ENCODE results near the gene CLDN24.

DNA sequence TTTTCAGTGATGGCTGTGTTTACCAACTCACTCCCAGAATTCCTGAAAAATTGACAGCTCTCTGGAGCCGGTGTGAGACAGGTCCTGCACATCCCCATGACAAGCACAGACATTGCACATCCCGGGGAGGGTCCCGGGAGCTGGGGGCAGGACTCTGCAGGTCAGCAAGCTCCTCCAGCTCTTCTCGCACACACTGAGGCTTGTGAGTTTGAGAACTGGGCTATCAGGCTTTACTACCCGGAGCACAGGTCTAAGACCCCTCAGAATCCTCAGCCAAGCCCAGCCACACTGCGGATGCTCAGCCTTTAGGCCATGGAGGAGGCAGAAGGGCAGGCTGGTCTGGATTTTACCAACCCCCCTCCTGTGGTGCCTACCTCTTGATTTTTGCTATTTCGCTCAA, 5.6 kb upstream of the CLDN24 start:
- no peak for TF ChIP-seq POLR2AphosphoS5 (IDR thresholded peaks at IDR 0.05)
- TF ChIP-seq, protein P1, sequence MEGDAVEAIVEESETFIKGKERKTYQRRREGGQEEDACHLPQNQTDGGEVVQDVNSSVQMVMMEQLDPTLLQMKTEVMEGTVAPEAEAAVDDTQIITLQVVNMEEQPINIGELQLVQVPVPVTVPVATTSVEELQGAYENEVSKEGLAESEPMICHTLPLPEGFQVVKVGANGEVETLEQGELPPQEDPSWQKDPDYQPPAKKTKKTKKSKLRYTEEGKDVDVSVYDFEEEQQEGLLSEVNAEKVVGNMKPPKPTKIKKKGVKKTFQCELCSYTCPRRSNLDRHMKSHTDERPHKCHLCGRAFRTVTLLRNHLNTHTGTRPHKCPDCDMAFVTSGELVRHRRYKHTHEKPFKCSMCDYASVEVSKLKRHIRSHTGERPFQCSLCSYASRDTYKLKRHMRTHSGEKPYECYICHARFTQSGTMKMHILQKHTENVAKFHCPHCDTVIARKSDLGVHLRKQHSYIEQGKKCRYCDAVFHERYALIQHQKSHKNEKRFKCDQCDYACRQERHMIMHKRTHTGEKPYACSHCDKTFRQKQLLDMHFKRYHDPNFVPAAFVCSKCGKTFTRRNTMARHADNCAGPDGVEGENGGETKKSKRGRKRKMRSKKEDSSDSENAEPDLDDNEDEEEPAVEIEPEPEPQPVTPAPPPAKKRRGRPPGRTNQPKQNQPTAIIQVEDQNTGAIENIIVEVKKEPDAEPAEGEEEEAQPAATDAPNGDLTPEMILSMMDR (IDR thresholded peaks at IDR 0.05): no peak
- TF ChIP-seq EP300 (IDR thresholded peaks at IDR 0.05): no peak
- TF ChIP-seq POLR2A (IDR thresholded peaks at IDR 0.05): no peak

All from upper lobe of left lung (tissue), 4 donors.